Natural killer cell treated with Interleukin-12 subunit alpha and Interleukin-12 subunit beta and Interleukin-15 and Interleukin-18, amount 100 ng/mL, for 72 hours (primary cell): ENCODE measurements around the gene RSPO3. TPM values are rescaled to one million over a fixed set of nuclear protein-coding genes. Genes with fewer than 3 reads are reported as not detected.

ENCODE experiments used
- ATAC-seq, 2 donors: fragments of 150-1000 bp; cut with Tn5 transposase in 1 of 2; sonication (Bioruptor Pico), chemical (Tn5 transposase) in 1 of 2; 2 replicates each; pipeline ENCODE4 v1.10.0; 2021
- DNase-seq: peaks from one replicate; pipeline ENCODE4 v3.0.0; 2022; ENCODE audit warnings: low spot score
- H3K27ac Mint-ChIP-seq, 2 donors: 1 replicate in 1 of 2; 2 replicates in 1 of 2; pipeline ENCODE4 v1.8.0; 2022; ENCODE audit warnings: mixed read lengths in 2 of 2, mild to moderate bottlenecking in 1 of 2, moderate library complexity in 1 of 2
- H3K27me3 Mint-ChIP-seq, 2 donors: 1 replicate in 1 of 2; 2 replicates in 1 of 2; pipeline ENCODE4 v1.8.0; 2022; ENCODE audit warnings: mixed read lengths in 2 of 2
- H3K36me3 Mint-ChIP-seq: one replicate; pipeline ENCODE4 v1.8.0; 2022; ENCODE audit warnings: mixed read lengths
- H3K4me1 Mint-ChIP-seq, 2 donors: 1 replicate in 1 of 2; 2 replicates in 1 of 2; pipeline ENCODE4 v1.8.0; 2022; ENCODE audit warnings: low read depth in 2 of 2, mixed read lengths in 2 of 2, mild to moderate bottlenecking in 1 of 2
- H3K4me3 Mint-ChIP-seq: one replicate; pipeline ENCODE4 v1.8.0; 2022; ENCODE audit warnings: mixed read lengths
- H3K9me3 Mint-ChIP-seq: 2 replicates; pipeline ENCODE4 v1.8.0; 2022; ENCODE audit warnings: mixed read lengths
- total RNA-seq, 2 donors: library from RNA; stranded (reverse); gene quantifications; one replicate each; pipeline ENCODE4 v1.2.3, GENCODE V29; 2022

The RSPO3 gene
- total RNA-seq, 2 donors from 2014 or later: not detected

DNA sequence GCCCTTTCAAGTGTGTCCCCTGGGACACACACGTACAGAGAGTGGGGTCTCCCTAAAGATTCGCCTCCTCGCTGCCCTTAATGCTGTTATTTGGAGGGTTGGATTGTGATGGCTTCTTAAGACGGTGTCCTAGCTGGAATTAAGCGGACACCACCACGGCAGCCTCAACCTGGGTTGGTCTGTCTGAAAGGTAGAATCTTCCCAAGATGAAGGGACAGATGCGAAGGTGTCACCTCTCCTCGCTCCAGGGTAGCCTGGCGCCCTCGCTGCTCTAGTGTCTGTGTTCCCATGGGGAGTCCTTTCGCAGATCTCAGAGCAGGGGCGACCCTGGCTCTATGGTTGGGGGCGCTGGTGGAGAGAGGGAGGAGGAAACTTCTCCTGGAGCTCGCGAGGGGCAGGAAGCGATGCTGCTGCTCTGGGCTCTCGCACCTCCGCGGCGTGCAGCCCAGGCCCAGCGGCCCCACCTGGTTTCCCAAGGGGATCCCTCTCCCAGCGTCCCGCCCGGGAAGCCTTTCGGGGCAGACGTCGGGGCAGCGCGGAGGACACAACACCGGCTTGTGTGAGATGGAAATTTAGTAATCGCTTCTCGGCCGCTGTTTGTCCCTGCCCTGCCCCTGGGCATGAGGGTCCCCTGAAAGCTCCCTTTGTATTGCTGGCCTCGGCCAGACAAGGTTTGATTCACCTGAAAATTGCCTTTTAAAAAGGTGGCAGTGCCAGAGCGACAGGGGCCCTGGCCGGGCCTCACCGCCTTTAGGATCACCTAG lies 1.7 kb downstream of the RSPO3 start:
- Mint-ChIP-seq H3K4me3 (no peak overlapping the region), H3K4me1 (peaks cover 0 to 5% of the 10 kb centered on the region in 2 donors), H3K36me3 (no peaks in the 10 kb centered on the region), H3K27ac (no peak overlapping the region), H3K9me3 (no peaks in the 10 kb centered on the region), H3K27me3 (peaks cover 43 to 72% of the 10 kb centered on the region in 2 donors)
- ATAC-seq (no peak), DNase-seq (no peak)

GRCh38 chr6:127120787-127121636 lies 2.5 kb downstream of the RSPO3 start:
- Mint-ChIP-seq H3K36me3 (no peaks in the 10 kb centered on the region), H3K27ac (no peak overlapping the region), H3K4me3 (no peak overlapping the region), H3K27me3 (peaks cover 40 to 66% of the 10 kb centered on the region in 2 donors), H3K9me3 (no peaks in the 10 kb centered on the region), H3K4me1 (peaks cover 0 to 5% of the 10 kb centered on the region in 2 donors)
- DNase-seq: no peak
- peak; percentile 50 to 61 for ATAC-seq

- peaks cover 35 to 61% of the 10 kb centered on the region in 2 donors for H3K27me3 Mint-ChIP-seq
- DNase-seq (no peak), ATAC-seq (no peak)
- H3K4me1 Mint-ChIP-seq: peaks cover 0 to 5% of the 10 kb centered on the region in 2 donors
- no peaks in the 10 kb centered on the region for H3K9me3 Mint-ChIP-seq
- no peak overlapping the region for H3K27ac Mint-ChIP-seq
- no peak overlapping the region for H3K4me3 Mint-ChIP-seq
- H3K36me3 Mint-ChIP-seq: no peaks in the 10 kb centered on the region
Measured at GRCh38 chr6:127121637-127121960, 3.1 kb downstream of the RSPO3 start.

DNA sequence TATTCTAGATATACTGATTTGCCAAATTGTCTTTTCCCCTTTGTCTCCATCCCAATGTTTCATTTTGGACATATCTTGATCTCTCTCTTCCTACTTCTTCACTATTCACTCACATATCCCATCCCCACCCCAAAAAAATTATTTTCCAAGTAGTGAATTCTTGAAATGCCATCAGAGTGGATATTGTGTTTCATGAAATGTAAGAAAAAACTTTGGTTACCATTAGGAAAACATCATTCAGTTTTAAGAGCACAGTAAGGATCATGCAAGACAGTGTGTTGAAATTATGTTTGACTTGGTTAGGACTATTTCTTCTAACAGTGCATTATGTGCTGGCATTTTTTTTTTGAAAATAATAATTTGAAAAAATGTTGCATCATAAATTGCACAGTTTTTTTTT lies 5.7 kb downstream of the RSPO3 start:
- Mint-ChIP-seq H3K4me1 (no peaks in the 10 kb centered on the region), H3K27me3 (peaks cover 25 to 38% of the 10 kb centered on the region in 2 donors), H3K27ac (no peak overlapping the region), H3K9me3 (no peaks in the 10 kb centered on the region), H3K4me3 (no peak overlapping the region), H3K36me3 (no peaks in the 10 kb centered on the region)
- DNase-seq (no peak), ATAC-seq (no peak)

- no peak for DNase-seq
- Mint-ChIP-seq H3K27me3 (peaks cover 25 to 38% of the 10 kb centered on the region in 2 donors), H3K4me1 (no peaks in the 10 kb centered on the region), H3K9me3 (no peaks in the 10 kb centered on the region), H3K36me3 (no peaks in the 10 kb centered on the region), H3K27ac (no peak overlapping the region), H3K4me3 (no peak overlapping the region)
- no peak for ATAC-seq
Measured at GRCh38 chr6:127124680-127125079, 6.2 kb downstream of the RSPO3 start.

- no peaks in the 10 kb centered on the region for H3K9me3 Mint-ChIP-seq
- H3K4me3 Mint-ChIP-seq: no peak overlapping the region
- H3K36me3 Mint-ChIP-seq: no peaks in the 10 kb centered on the region
- H3K27me3 Mint-ChIP-seq: peaks cover 11 to 25% of the 10 kb centered on the region in 2 donors
- ATAC-seq: no peak
- H3K4me1 Mint-ChIP-seq: no peaks in the 10 kb centered on the region
- H3K27ac Mint-ChIP-seq: no peak overlapping the region
- no peak for DNase-seq
Measured at GRCh38 chr6:127128066-127128465, 9.6 kb downstream of the RSPO3 start.

GRCh38 chr6:127129251-127129650 lies 10.8 kb downstream of the RSPO3 start:
- H3K36me3 Mint-ChIP-seq: no peaks in the 10 kb centered on the region
- H3K4me3 Mint-ChIP-seq: no peak overlapping the region
- no peaks in the 10 kb centered on the region for H3K4me1 Mint-ChIP-seq
- peaks cover 6 to 13% of the 10 kb centered on the region in 2 donors for H3K27me3 Mint-ChIP-seq
- no peak overlapping the region for H3K27ac Mint-ChIP-seq
- no peak for ATAC-seq
- H3K9me3 Mint-ChIP-seq: no peaks in the 10 kb centered on the region
- no peak for DNase-seq

DNA sequence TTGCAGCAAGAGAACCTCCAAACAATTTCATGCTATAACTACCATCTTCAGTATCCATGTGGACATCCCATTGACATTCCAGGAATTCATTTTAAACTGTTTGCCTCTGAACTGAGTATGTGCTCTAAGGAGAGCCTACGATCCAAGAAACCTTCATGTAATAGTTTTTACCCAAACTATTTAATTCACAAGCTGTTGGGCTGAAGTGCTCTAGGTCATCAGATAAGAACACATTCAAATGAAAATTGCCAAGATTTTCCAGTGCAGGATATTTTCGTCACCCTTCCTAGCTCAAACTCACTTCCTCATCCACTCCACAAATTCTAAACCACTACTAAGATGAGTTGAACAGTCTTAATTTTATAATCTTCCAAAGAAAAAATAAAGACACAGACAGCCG lies 12.8 kb downstream of the RSPO3 start:
- H3K4me1 Mint-ChIP-seq: no peaks in the 10 kb centered on the region
- no peak overlapping the region for H3K4me3 Mint-ChIP-seq
- H3K36me3 Mint-ChIP-seq: no peaks in the 10 kb centered on the region
- H3K27me3 Mint-ChIP-seq: peaks cover 5 to 11% of the 10 kb centered on the region in 2 donors
- DNase-seq (no peak), ATAC-seq (no peak)
- no peaks in the 10 kb centered on the region for H3K9me3 Mint-ChIP-seq
- no peak overlapping the region for H3K27ac Mint-ChIP-seq

GRCh38 chr6:127131772-127132376 lies 13.4 kb downstream of the RSPO3 start:
- ATAC-seq (no peak), DNase-seq (no peak)
- Mint-ChIP-seq H3K27me3 (peaks cover 5 to 11% of the 10 kb centered on the region in 2 donors), H3K4me1 (no peaks in the 10 kb centered on the region), H3K27ac (no peak overlapping the region), H3K9me3 (no peaks in the 10 kb centered on the region), H3K4me3 (no peak overlapping the region), H3K36me3 (no peaks in the 10 kb centered on the region)

- DNase-seq: no peak
- Mint-ChIP-seq H3K9me3 (no peaks in the 10 kb centered on the region), H3K27me3 (peaks cover 3 to 11% of the 10 kb centered on the region in 2 donors), H3K4me3 (no peak overlapping the region), H3K4me1 (no peaks in the 10 kb centered on the region), H3K36me3 (no peaks in the 10 kb centered on the region), H3K27ac (no peak overlapping the region)
- no peak for ATAC-seq
Measured at GRCh38 chr6:127134136-127134535, 15.7 kb downstream of the RSPO3 start.

GRCh38 chr6:127136786-127137185 lies 18.3 kb downstream of the RSPO3 start:
- no peak for ATAC-seq
- Mint-ChIP-seq H3K27me3 (peaks cover 0 to under 1% of the 10 kb centered on the region in 2 donors), H3K27ac (no peak overlapping the region), H3K4me1 (no peaks in the 10 kb centered on the region), H3K36me3 (no peaks in the 10 kb centered on the region), H3K9me3 (no peaks in the 10 kb centered on the region), H3K4me3 (no peak overlapping the region)
- DNase-seq: no peak

DNA sequence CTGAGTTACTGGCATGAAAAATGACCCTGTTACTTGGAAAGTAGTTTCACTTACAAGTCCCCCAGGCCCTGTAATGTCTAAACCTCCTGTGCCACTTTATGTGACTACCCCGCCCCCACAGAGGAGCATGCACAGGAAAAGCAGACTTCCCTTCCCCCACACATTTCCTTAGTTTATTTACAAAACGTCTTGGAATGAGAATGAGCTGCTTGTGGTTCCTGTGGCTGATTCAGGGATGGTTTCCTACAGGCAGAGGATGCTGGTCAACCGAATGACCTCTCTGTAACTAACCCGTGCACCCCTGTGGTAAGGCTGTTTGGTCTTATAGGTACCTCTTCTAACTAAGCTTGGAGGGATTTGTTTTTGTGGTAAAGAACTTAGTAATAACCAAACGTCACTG lies 28.5 kb downstream of the RSPO3 start:
- ATAC-seq (no peak), DNase-seq (no peak)
- peaks cover 3 to 23% of the 10 kb centered on the region in 2 donors for H3K27me3 Mint-ChIP-seq
- peaks cover 3% of the 10 kb centered on the region for H3K9me3 Mint-ChIP-seq
- no peaks in the 10 kb centered on the region for H3K4me1 Mint-ChIP-seq
- H3K27ac Mint-ChIP-seq: no peak overlapping the region
- H3K4me3 Mint-ChIP-seq: no peak overlapping the region
- H3K36me3 Mint-ChIP-seq: no peaks in the 10 kb centered on the region

- ATAC-seq (no peak), DNase-seq (no peak)
- peaks cover 3% of the 10 kb centered on the region for H3K9me3 Mint-ChIP-seq
- no peak overlapping the region for H3K27ac Mint-ChIP-seq
- H3K36me3 Mint-ChIP-seq: no peaks in the 10 kb centered on the region
- H3K27me3 Mint-ChIP-seq: peaks cover 3 to 23% of the 10 kb centered on the region in 2 donors
- H3K4me3 Mint-ChIP-seq: no peak overlapping the region
- no peaks in the 10 kb centered on the region for H3K4me1 Mint-ChIP-seq
Measured at GRCh38 chr6:127147534-127147933, 29.1 kb downstream of the RSPO3 start.

- H3K4me3 Mint-ChIP-seq: no peak overlapping the region
- peaks cover 3 to 23% of the 10 kb centered on the region in 2 donors for H3K27me3 Mint-ChIP-seq
- H3K36me3 Mint-ChIP-seq: no peaks in the 10 kb centered on the region
- DNase-seq: no peak
- H3K4me1 Mint-ChIP-seq: no peaks in the 10 kb centered on the region
- peaks cover 3% of the 10 kb centered on the region for H3K9me3 Mint-ChIP-seq
- H3K27ac Mint-ChIP-seq: no peak overlapping the region
- ATAC-seq: no peak
Measured at GRCh38 chr6:127148511-127148910, 30.0 kb downstream of the RSPO3 start.
